H1 (cell line): ENCODE measurements around the gene TTC28. TPM values are rescaled to one million over a fixed set of nuclear protein-coding genes. Genes with fewer than 3 reads are reported as not detected.

Experiments used
- CTCF ChIA-PET: fragments of 300-600 bp; sonication (Branson Sonifier 250); formaldehyde crosslinking; loops from one replicate; lab custom pipeline; 2021; ENCODE audit not compliant: partially characterized antibody; lab: Charles Lee
- POLR2A ChIA-PET: fragments of 300-600 bp; sonication (Branson Sonifier 250); formaldehyde crosslinking; loops from one replicate; lab custom pipeline; 2021; ENCODE audit warnings: inconsistent platforms; ENCODE audit not compliant: partially characterized antibody; lab: Charles Lee
- DNase-seq, 2 experiments: peaks; one replicate each; pipeline versions ENCODE4 v3.0.0 to v3.0.0-alpha.2; 2010 to 2022; ENCODE audit warnings: low spot score in 2 of 2, low read depth in 1 of 2, mixed read lengths in 1 of 2
- FAIRE-seq: peaks from 2 replicates; lab custom pipeline; 2011; peaks lifted over from hg19 to GRCh38; lab: Jason Lieb, UNC
- H2AFZ ChIP-seq: 2 replicates; pipeline ENCODE4 v1.8.1; 2012; ENCODE audit warnings: low read length, inconsistent platforms
- H2AK5ac ChIP-seq: 2 replicates; pipeline ENCODE4 v1.6.1; 2013; ENCODE audit warnings: low read depth, low read length
- H2BK120ac ChIP-seq: replicated peaks from 2 replicates; pipeline ENCODE3; 2013; ENCODE audit warnings: low read depth, low read length, inconsistent platforms
- H2BK12ac ChIP-seq: 2 replicates; pipeline ENCODE4 v1.6.1; 2013; ENCODE audit warnings: low read depth, low read length
- H2BK15ac ChIP-seq: 2 replicates; pipeline ENCODE4 v1.6.1; 2013; ENCODE audit warnings: low read length
- H2BK20ac ChIP-seq: 2 replicates; pipeline ENCODE4 v1.6.1; 2013; ENCODE audit warnings: low read length
- H2BK5ac ChIP-seq: 2 replicates; pipeline ENCODE4 v1.6.1; 2013; ENCODE audit warnings: low read depth, low read length
- H3K14ac ChIP-seq: 2 replicates; pipeline ENCODE4 v1.6.1; 2013; ENCODE audit warnings: inconsistent platforms; ENCODE audit not compliant: insufficient read length
- H3K18ac ChIP-seq: 2 replicates; pipeline ENCODE4 v1.6.1; 2013; ENCODE audit warnings: low read length; ENCODE audit errors: extremely low read depth
- H3K23ac ChIP-seq: 2 replicates; pipeline ENCODE4 v1.6.1; 2013; ENCODE audit warnings: inconsistent platforms; ENCODE audit not compliant: insufficient read length
- H3K23me2 ChIP-seq: 2 replicates; pipeline ENCODE4 v1.6.1; 2013; ENCODE audit warnings: low read depth, low read length
- H3K27ac ChIP-seq: 2 replicates; pipeline ENCODE4 v1.6.1; 2011; ENCODE audit warnings: low read depth, low read length, inconsistent platforms
- H3K27me3 ChIP-seq, 4 experiments: replicated peaks in 1 of 4; 1 replicate in 1 of 4; 2 replicates in 3 of 4; pipeline versions ENCODE4 v1.6.1 to v1.8.1; 2011 to 2013; ENCODE audit warnings: low read length in 3 of 4, mild to moderate bottlenecking in 3 of 4, inconsistent platforms in 2 of 4, mixed read lengths in 2 of 4, moderate library complexity in 1 of 4; ENCODE audit not compliant: control insufficient read depth in 3 of 4, insufficient read depth in 3 of 4; ENCODE audit errors: extremely low read depth in 1 of 4
- H3K36me3 ChIP-seq, 4 experiments: 2 replicates each; pipeline versions ENCODE4 v1.6.1 to v1.8.1; 2011 to 2013; ENCODE audit warnings: mild to moderate bottlenecking in 4 of 4, low read length in 3 of 4, moderate library complexity in 2 of 4, control low read depth in 1 of 4, inconsistent platforms in 1 of 4; ENCODE audit not compliant: insufficient read depth in 4 of 4, control insufficient read depth in 2 of 4
- H3K4ac ChIP-seq: replicated peaks from 2 replicates; pipeline ENCODE3; 2013; ENCODE audit warnings: low read length, low read depth, mixed read lengths, inconsistent platforms; ENCODE audit not compliant: insufficient read length
- H3K4me1 ChIP-seq, 4 experiments: replicated peaks in 1 of 4; 1 replicate in 1 of 4; 2 replicates in 3 of 4; pipeline versions ENCODE4 v1.6.1 to v1.8.1; 2011 to 2013; ENCODE audit warnings: low read length in 3 of 4, inconsistent platforms in 2 of 4, mixed read lengths in 1 of 4; ENCODE audit not compliant: insufficient read depth in 4 of 4, control insufficient read depth in 3 of 4
- H3K4me2 ChIP-seq, 2 experiments: 2 replicates each; pipeline versions ENCODE4 v1.6.1 to v1.8.1; 2011 to 2013; ENCODE audit warnings: low read depth in 2 of 2, low read length in 2 of 2, control low read depth in 1 of 2, inconsistent platforms in 1 of 2, mild to moderate bottlenecking in 1 of 2; ENCODE audit not compliant: insufficient read depth in 1 of 2
- H3K4me3 ChIP-seq, 4 experiments: fragments of 200-600, 300-600 bp in 1 of 4; sonication (generic), shearing (Covaris generic), sonication (Bioruptor Twin) in 1 of 4; 2 replicates each; pipeline versions ENCODE4 v1.5.1 to v1.8.1; 2011 to 2016; ENCODE audit warnings: low read length in 4 of 4, low read depth in 3 of 4, control low read depth in 2 of 4, inconsistent platforms in 2 of 4, mild to moderate bottlenecking in 2 of 4, mixed read lengths in 1 of 4, moderate library complexity in 1 of 4; ENCODE audit not compliant: insufficient read depth in 2 of 4; ENCODE audit errors: extremely low read depth in 1 of 4
- H3K56ac ChIP-seq: replicated peaks from 2 replicates; pipeline ENCODE3; 2013; ENCODE audit warnings: low read depth, mild to moderate bottlenecking, mixed read lengths, low read length, inconsistent platforms; ENCODE audit not compliant: insufficient read length
- H3K79me1 ChIP-seq: 2 replicates; pipeline ENCODE4 v1.6.1; 2013; ENCODE audit warnings: low read depth, low read length, control low read depth
- H3K79me2 ChIP-seq, 2 experiments: 2 replicates each; pipeline versions ENCODE4 v1.6.1 to v1.8.1; 2012 to 2013; ENCODE audit warnings: low read length in 2 of 2, mild to moderate bottlenecking in 2 of 2, inconsistent platforms in 1 of 2; ENCODE audit not compliant: insufficient read depth in 2 of 2, control insufficient read depth in 1 of 2
- H3K9ac ChIP-seq, 4 experiments: replicated peaks in 1 of 4; 1 replicate in 1 of 4; 2 replicates in 3 of 4; pipeline versions ENCODE4 v1.6.1 to v1.8.1; 2011 to 2013; ENCODE audit warnings: low read depth in 3 of 4, low read length in 3 of 4, control low read depth in 2 of 4, mild to moderate bottlenecking in 2 of 4, moderate library complexity in 2 of 4, inconsistent platforms in 1 of 4; ENCODE audit errors: extremely low read depth in 1 of 4
- H3K9me3 ChIP-seq, 2 experiments: 2 replicates each; pipeline versions ENCODE4 v1.6.1 to v1.8.1; 2012 to 2013; ENCODE audit warnings: mild to moderate bottlenecking in 2 of 2, moderate library complexity in 2 of 2, control low read depth in 1 of 2, inconsistent platforms in 1 of 2, low read depth in 1 of 2, low read length in 1 of 2, mixed read lengths in 1 of 2; ENCODE audit not compliant: insufficient read depth in 2 of 2
- H4K20me1 ChIP-seq, 2 experiments: replicated peaks in 1 of 2; 2 replicates each; pipeline versions ENCODE3 to v1.8.1; 2011 to 2013; ENCODE audit warnings: inconsistent platforms in 2 of 2, low read length in 2 of 2, mild to moderate bottlenecking in 1 of 2; ENCODE audit not compliant: insufficient read depth in 2 of 2, control insufficient read depth in 1 of 2
- H4K5ac ChIP-seq: 2 replicates; pipeline ENCODE4 v1.6.1; 2013; ENCODE audit warnings: low read length, low read depth, mixed read lengths, inconsistent platforms; ENCODE audit not compliant: insufficient read length
- H4K8ac ChIP-seq: 2 replicates; pipeline ENCODE4 v1.8.0; 2013; ENCODE audit warnings: mild to moderate bottlenecking, moderate library complexity, low read length, inconsistent platforms; ENCODE audit not compliant: insufficient read depth; ENCODE audit errors: extremely low read depth
- H4K91ac ChIP-seq: replicated peaks from 2 replicates; pipeline ENCODE3; 2013; ENCODE audit warnings: low read length, mixed read lengths, inconsistent platforms; ENCODE audit not compliant: insufficient read length
- CREB1 ChIP-seq: IDR thresholded peaks from 2 replicates; pipeline ENCODE4 v1.6.1; 2012; ENCODE audit warnings: inconsistent platforms
- WGBS, 2 experiments: shearing (Covaris generic) in 1 of 2; methylation state at CpG; one replicate each; pipeline versions ENCODE4 v1.1.6 to v1.1.7; 2013 to 2015; ENCODE audit warnings: low lambda C conversion rate in 2 of 2, mixed read lengths in 2 of 2, inconsistent platforms in 1 of 2, low coverage in 1 of 2, missing lambda C conversion rate in 1 of 2; ENCODE audit not compliant: insufficient replicate concordance in 2 of 2, insufficient coverage in 1 of 2, insufficient read length in 1 of 2; ENCODE audit errors: extremely low coverage in 1 of 2, missing lambda C conversion rate in 1 of 2; 5-methylcytosine and 5-hydroxymethylcytosine counted together
- polyA plus RNA-seq, 7 experiments: library from polyadenylated mRNA; depleted of rRNA in 3 of 7; stranded (reverse) in 5 of 7; unstranded in 2 of 7; fragments of >200 nt in 5 of 7; fragments of 200-250 nt in 2 of 7; gene quantifications; 1 replicate in 5 of 7; 2 replicates in 1 of 7; 4 replicates in 1 of 7; pipeline versions ENCODE4 v1.2.1 to v1.2.3, GENCODE V29; 2011 to 2013; ENCODE audit warnings: missing spikeins in 2 of 7, mixed read lengths in 2 of 7
- total RNA-seq: library from RNA; stranded (reverse); fragmentation: NEBNext Ultra II Directional; extraction: Animal tissue kit (Norgen Biotek cat#: 25700); gene quantifications from 2 replicates; pipeline ENCODE4 v1.2.1, GENCODE V29; 2021

Gene TTC28
- total and polyA plus RNA-seq, 2 of the 8 experiments (the other 6 are each of a cell fraction or from before 2014, with no cell fraction given) = 2.6 to 12.6 TPM

DNA sequence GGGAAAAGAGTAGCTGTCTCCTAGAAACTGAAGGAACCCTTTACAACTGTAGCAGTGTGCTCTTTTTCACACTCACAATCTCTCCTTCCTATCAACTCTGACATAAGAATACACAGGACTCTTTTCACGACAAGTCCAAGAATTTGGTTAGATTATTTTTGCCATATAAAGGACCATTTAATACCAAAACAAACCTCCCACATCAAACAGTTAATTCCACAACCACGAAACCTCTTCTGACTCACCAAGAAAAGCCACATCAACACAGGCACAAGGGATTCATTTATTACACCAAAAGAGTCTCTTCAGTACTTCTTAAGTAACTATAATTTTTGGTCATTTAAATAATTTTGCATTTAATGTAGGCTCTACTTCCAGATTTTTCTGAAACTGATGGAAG, 538.0 kb downstream of the TTC28 start:
- Histone ChIP-seq H2BK120ac (no peak overlapping the region), H3K4me2 (no peak overlapping the region), H3K36me3 (no peaks in the 10 kb centered on the region), H2BK15ac (no peak overlapping the region), H2BK20ac (no peak overlapping the region), H3K4me1 (peaks cover 0 to 9% (median 6%) of the 10 kb centered on the region in 4 experiments; a peak in 3 of 7 replicates), H3K23me2 (no peaks in the 10 kb centered on the region), H2BK5ac (no peak overlapping the region), H3K9me3 (no peaks in the 10 kb centered on the region), H3K9ac (no peak overlapping the region), H2AK5ac (no peak overlapping the region), H4K5ac (no peak overlapping the region), H4K20me1 (no peaks in the 10 kb centered on the region), H3K14ac (no peak overlapping the region), H3K23ac (no peak overlapping the region), H3K56ac (no peak overlapping the region), H3K79me1 (no peaks in the 10 kb centered on the region), H4K8ac (no peak overlapping the region), H3K4me3 (no peak overlapping the region), H4K91ac (no peak overlapping the region), H2BK12ac (no peak overlapping the region), H3K18ac (no peak overlapping the region), H2AFZ (no peak overlapping the region), H3K27ac (no peak overlapping the region), H3K79me2 (no peaks in the 10 kb centered on the region), H3K27me3 (no peaks in the 10 kb centered on the region), H3K4ac (no peak overlapping the region)
- POLR2A ChIA-PET = no interaction called here
- DNase-seq (no peak), FAIRE-seq (no peak)
- CTCF ChIA-PET = interaction anchor here (1.7 kb wide), 1 partner anchor 89 kb away, joined by 4 read pairs; no protein-coding TSS in a partner anchor
- 88% methylated on average over 2 of the region's 2 CpGs; no CpG with 5 or more reads in 1 of the 2 experiments for WGBS, 2 experiments
- no peak for TF ChIP-seq CREB1
